K562 (cell line): ENCODE measurements around the gene TMEM95. TPM values are rescaled to one million over a fixed set of nuclear protein-coding genes. Genes with fewer than 3 reads are reported as not detected.

Experiments
- ATF1 ChIP-seq, 2 experiments: fragments of 450-650 bp in 1 of 2; IDR thresholded peaks; 2 replicates each; pipeline ENCODE4 v1.6.1; 2016; ENCODE audit warnings: missing compliant biosample characterization in 1 of 2, missing genetic modification characterization in 1 of 2
- CBX2 ChIP-seq: fragments of 200-600 bp; sonication (generic); IDR thresholded peaks from one replicate; pipeline ENCODE4 v1.6.1; 2012; ENCODE audit warnings: mild to moderate bottlenecking, low read length, inconsistent platforms; ENCODE audit not compliant: insufficient read depth, poor library complexity, severe bottlenecking
- CREM ChIP-seq: IDR thresholded peaks from 2 replicates; pipeline ENCODE4 v1.6.1; 2014; ENCODE audit warnings: antibody characterized with exemption, low read depth
- FOS ChIP-seq: IDR thresholded peaks from 3 replicates; pipeline ENCODE4 v1.6.1; 2011; ENCODE audit not compliant: insufficient read length; ENCODE audit errors: extremely low read depth
- FOXK2 ChIP-seq, 2 experiments: fragments of 450-650 bp; IDR thresholded peaks in 1 of 2; conservative IDR thresholded peaks in 1 of 2; 2 replicates each; pipeline ENCODE4 v1.6.1; 2016; ENCODE audit warnings: low read depth in 2 of 2, mild to moderate bottlenecking in 1 of 2
- ILK ChIP-seq: fragments of 450-650 bp; IDR thresholded peaks from 2 replicates; pipeline ENCODE4 v1.6.1; 2016; ENCODE audit warnings: missing genetic modification characterization, low read depth, mild to moderate bottlenecking, missing compliant biosample characterization, moderate library complexity, borderline replicate concordance
- JUND ChIP-seq, 2 experiments: IDR thresholded peaks; 2 replicates in 1 of 2; 3 replicates in 1 of 2; pipeline ENCODE4 v1.6.1; 2011; ENCODE audit warnings: borderline replicate concordance in 2 of 2, low read depth in 2 of 2, low read length in 2 of 2, improper control_type of control experiment in 1 of 2, missing biosample characterization in 1 of 2, missing genetic modification characterization in 1 of 2, missing genetic modification reagents in 1 of 2
- MECOM ChIP-seq: fragments of 250-450 bp; sonication (Bioruptor Pico); IDR thresholded peaks from 2 replicates; pipeline ENCODE4 v1.8.0; 2022; ENCODE audit warnings: inconsistent platforms
- MED1 ChIP-seq: sonication (generic); formaldehyde crosslinking; IDR thresholded peaks from 2 replicates; pipeline ENCODE4 v1.8.1; 2023; ENCODE audit warnings: missing genetic modification reagents, borderline replicate concordance
- NFYB ChIP-seq: IDR thresholded peaks from 2 replicates; pipeline ENCODE4 v1.6.1; 2011; ENCODE audit warnings: mild to moderate bottlenecking, moderate library complexity; ENCODE audit not compliant: insufficient read length; ENCODE audit errors: extremely low read depth
- SIN3B ChIP-seq: fragments of 450-650 bp; IDR thresholded peaks from 2 replicates; pipeline ENCODE4 v1.6.1; 2017; ENCODE audit warnings: low read depth, mild to moderate bottlenecking, moderate library complexity
- SP1 ChIP-seq: sonication (generic); formaldehyde crosslinking; IDR thresholded peaks from 2 replicates; pipeline ENCODE4 v1.8.1; 2022; ENCODE audit warnings: mild to moderate bottlenecking, missing genetic modification reagents
- SUPT5H ChIP-seq: fragments of 450-650 bp; IDR thresholded peaks from 2 replicates; pipeline ENCODE4 v1.6.1; 2016
- TAF1 ChIP-seq: IDR thresholded peaks from 2 replicates; pipeline ENCODE4 v1.6.1; 2011; ENCODE audit warnings: mild to moderate bottlenecking, low read length, moderate library complexity; ENCODE audit not compliant: insufficient read depth, control insufficient read depth, severe bottlenecking; ENCODE audit errors: extremely low read depth
- TCF7L2 ChIP-seq: fragments of 150-350 bp; IDR thresholded peaks from 2 replicates; pipeline ENCODE4 v1.6.1; 2016; ENCODE audit warnings: low read depth, mild to moderate bottlenecking, low read length, moderate library complexity
- TFAP4 ChIP-seq: sonication (generic); formaldehyde crosslinking; IDR thresholded peaks from 2 replicates; pipeline ENCODE4 v1.8.0; 2022; ENCODE audit warnings: missing genetic modification reagents, mild to moderate bottlenecking, moderate library complexity, borderline replicate concordance
- TRIM24 ChIP-seq, 2 experiments: fragments of 450-650 bp; IDR thresholded peaks; 2 replicates each; pipeline ENCODE4 v1.6.1; 2016
- UBTF ChIP-seq, 2 experiments: IDR thresholded peaks; 2 replicates each; pipeline ENCODE4 v1.6.1; 2012; ENCODE audit warnings: improper control_type of control experiment in 2 of 2, low read depth in 2 of 2, low read length in 2 of 2, borderline replicate concordance in 1 of 2
- YY1 ChIP-seq, 3 experiments: IDR thresholded peaks; 2 replicates each; pipeline ENCODE4 v1.6.1; 2011; ENCODE audit warnings: low read length in 2 of 3, mild to moderate bottlenecking in 2 of 3, moderate library complexity in 2 of 3, borderline replicate concordance in 1 of 3, control low read depth in 1 of 3, low read depth in 1 of 3; ENCODE audit not compliant: insufficient read depth in 3 of 3, insufficient replicate concordance in 2 of 3, control insufficient read depth in 1 of 3, insufficient read length in 1 of 3; ENCODE audit errors: extremely low read depth in 1 of 3
- ZNF75A ChIP-seq: fragments of 450-650 bp; formaldehyde crosslinking; IDR thresholded peaks from 2 replicates; pipeline ENCODE4 v1.4.0; 2020; ENCODE audit warnings: mild to moderate bottlenecking
- polyA plus RNA-seq, 8 experiments: library from polyadenylated mRNA; depleted of rRNA in 4 of 8; stranded (reverse) in 5 of 8; unstranded in 3 of 8; fragments of >200 nt; fragmentation: Nextera tagmentation in 2 of 8; fragmentation: Illumina TruSeq in 1 of 8; extraction: Ambion mirVana in 2 of 8; extraction: Trizol in 1 of 8; gene quantifications; 2 replicates each; pipeline versions ENCODE4 v1.2.1 to v1.2.3, GENCODE V29; 2011 to 2014; ENCODE audit warnings: inconsistent platforms in 1 of 8, missing spikeins in 1 of 8
- total RNA-seq, 7 experiments: library from RNA; depleted of rRNA in 6 of 7; stranded (reverse); fragments of >200 nt in 6 of 7; fragmentation: Illumina TruSeq in 2 of 7; extraction: Trizol in 2 of 7; gene quantifications; 2 replicates each; pipeline versions ENCODE4 v1.2.1 to v1.2.3, GENCODE V29; 2011 to 2021; ENCODE audit warnings: low replicate concordance in 1 of 7
- TF ChIP-seq, protein P1 (sequence below): sonication (generic); formaldehyde crosslinking; IDR thresholded peaks from 2 replicates; pipeline ENCODE4 v1.8.1; 2023; ENCODE audit warnings: mild to moderate bottlenecking, missing genetic modification reagents

TMEM95 gene
- total and polyA plus RNA-seq, 9 of the 15 experiments (the other 6 are each of a cell fraction or from before 2014, with no cell fraction given) = not detected

- TF ChIP-seq NFYB (peak; percentile 79), CBX2 (no peak), TAF1 (peak; percentile 70), ZNF75A (CRISPR knock-in tag) (no peak), SP1 (CRISPR knock-in tag) (peak; percentile 51; the same call in 1 of the 2 replicates), MED1 (CRISPR knock-in tag) (no peak), FOXK2 (conservative IDR thresholded peaks at IDR 0.05 in 1 of 2, IDR thresholded peaks at IDR 0.05 in 1 of 2; ENCODE audit: low read depth in 2 of 2) (peak; percentile 18 to 54; a peak in 1 of 4 replicates), ATF1 (CRISPR knock-in tag; IDR thresholded peaks at IDR 0.05) (no peak), ATF1 (tag; IDR thresholded peaks at IDR 0.05) (peak; percentile 64), SIN3B (peak; percentile 87), MECOM (CRISPR knock-in tag) (no peak), TFAP4 (peak; percentile 95), YY1 (IDR thresholded peaks at IDR 0.05; ENCODE audit: borderline replicate concordance in 1 of 3, control insufficient read depth in 1 of 3, extremely low read depth in 1 of 3, insufficient read depth in 3 of 3, insufficient read length in 1 of 3, insufficient replicate concordance in 2 of 3, low read depth in 1 of 3, low read length in 2 of 3) (peak in 2 of 3 experiments; percentile 65 to 89), ILK (tag) (no peak), UBTF (IDR thresholded peaks at IDR 0.05; ENCODE audit: borderline replicate concordance in 1 of 2, low read depth in 2 of 2, low read length in 2 of 2) (peak; percentile 45 to 88; a peak in 2 of 4 replicates), JUND (IDR thresholded peaks at IDR 0.05; ENCODE audit: borderline replicate concordance, low read depth, low read length) (peak; percentile 10; the same call in 1 of the 2 replicates), JUND (tag; IDR thresholded peaks at IDR 0.05; ENCODE audit: borderline replicate concordance, low read depth, low read length) (no peak), TCF7L2 (peak; percentile 43; the same call in 1 of the 2 replicates), CREM (0 out of 2 replicates have a peak, but pooled peaks have one; percentile 44), SUPT5H (peak; percentile 82), FOS (peak; percentile 81), TRIM24 (IDR thresholded peaks at IDR 0.05) (no peak)
- TF ChIP-seq, protein P1, sequence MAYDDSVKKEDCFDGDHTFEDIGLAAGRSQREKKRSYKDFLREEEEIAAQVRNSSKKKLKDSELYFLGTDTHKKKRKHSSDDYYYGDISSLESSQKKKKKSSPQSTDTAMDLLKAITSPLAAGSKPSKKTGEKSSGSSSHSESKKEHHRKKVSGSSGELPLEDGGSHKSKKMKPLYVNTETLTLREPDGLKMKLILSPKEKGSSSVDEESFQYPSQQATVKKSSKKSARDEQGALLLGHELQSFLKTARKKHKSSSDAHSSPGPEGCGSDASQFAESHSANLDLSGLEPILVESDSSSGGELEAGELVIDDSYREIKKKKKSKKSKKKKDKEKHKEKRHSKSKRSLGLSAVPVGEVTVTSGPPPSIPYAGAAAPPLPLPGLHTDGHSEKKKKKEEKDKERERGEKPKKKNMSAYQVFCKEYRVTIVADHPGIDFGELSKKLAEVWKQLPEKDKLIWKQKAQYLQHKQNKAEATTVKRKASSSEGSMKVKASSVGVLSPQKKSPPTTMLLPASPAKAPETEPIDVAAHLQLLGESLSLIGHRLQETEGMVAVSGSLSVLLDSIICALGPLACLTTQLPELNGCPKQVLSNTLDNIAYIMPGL (CRISPR knock-in tag) = no peak
Observed at GRCh38 chr17:7403977-7404736, 49.2 kb downstream of the TMEM95 start, which contains the start of gene TMEM256 (continued).
